ENCODE results near the gene DNER. TPM values are rescaled to one million over a fixed set of nuclear protein-coding genes. Genes with fewer than 3 reads are reported as not detected.

Gene DNER
- polyA plus RNA-seq, 3 donors: 0.12 to 0.20 (median 0.16) TPM

DNA sequence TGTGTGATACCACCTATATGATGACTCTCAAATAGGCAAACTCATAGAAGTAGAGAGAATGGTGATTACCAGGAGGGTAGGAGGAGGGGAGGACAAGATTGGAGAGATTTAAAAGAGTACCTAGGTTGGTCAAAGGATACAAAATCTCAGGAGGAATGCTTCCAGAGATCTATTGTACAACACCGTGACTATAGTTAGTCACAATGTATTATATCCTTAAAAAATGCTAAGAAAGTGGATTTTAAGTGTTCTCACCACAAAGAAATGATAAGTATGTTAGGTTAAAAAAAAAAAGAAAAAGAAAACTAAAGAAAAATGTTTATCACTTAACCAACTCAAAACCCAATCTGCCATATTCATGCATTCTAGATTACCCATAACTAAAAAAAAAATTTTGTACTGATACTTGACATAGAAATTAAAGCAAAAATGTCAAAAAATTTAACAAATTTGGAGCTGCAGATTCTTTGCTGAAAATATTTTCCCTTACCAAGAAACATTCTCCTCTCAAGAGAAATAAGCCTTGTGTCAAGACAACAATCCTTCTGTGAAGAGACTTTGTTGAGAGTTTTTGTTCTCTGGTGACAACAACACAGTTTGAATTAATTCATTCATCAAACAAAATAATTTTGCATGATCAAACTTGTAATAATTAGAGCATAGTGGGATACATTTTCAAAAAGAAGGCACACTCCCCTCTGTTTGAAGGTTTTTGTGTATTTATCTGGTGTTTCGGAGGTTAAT, 213.1 kb downstream of the DNER start:
- no peaks in the 10 kb centered on the region for H3K36me3 Mint-ChIP-seq

GRCh38 chr2:229492034-229492433, 222.3 kb downstream of the DNER start:
- Histone ChIP-seq H4K20me1 (ENCODE audit: insufficient read depth, low read length) (no peaks in the 10 kb centered on the region), H3K9me3 (replicated peaks in 1 of 2; ENCODE audit: control insufficient read depth in 1 of 2, insufficient read depth in 1 of 2, low read length in 2 of 2) (peaks cover 0 to 3% of the 10 kb centered on the region in 2 donors), H3K4me2 (replicated peaks; ENCODE audit: extremely low read depth, low read length, poor library complexity, severe bottlenecking) (no peak overlapping the region), H3K4me1 (ENCODE audit: control insufficient read depth in 1 of 2, insufficient read depth in 2 of 2, low read length in 2 of 2) (no peaks in the 10 kb centered on the region), H3K27me3 (ENCODE audit: control insufficient read depth in 2 of 2, insufficient read depth in 2 of 2, low read length in 2 of 2) (no peaks in the 10 kb centered on the region), H2AFZ (ENCODE audit: insufficient read depth, low read depth, low read length, poor library complexity, severe bottlenecking) (no peak overlapping the region), H3K27ac (ENCODE audit: low read depth in 1 of 2, low read length in 2 of 2) (no peak overlapping the region), H3K4me3 (replicated peaks in 1 of 3; ENCODE audit: low read depth in 2 of 3, low read length in 3 of 3) (no peak overlapping the region), H3K9ac (ENCODE audit: insufficient read depth, low read length, poor library complexity, severe bottlenecking) (no peak overlapping the region), H3K36me3 (replicated peaks in 1 of 2; ENCODE audit: control insufficient read depth in 1 of 2, insufficient read depth in 2 of 2, low read length in 2 of 2) (no peaks in the 10 kb centered on the region), H3K79me2 (ENCODE audit: insufficient read depth, low read length) (no peaks in the 10 kb centered on the region)
- Mint-ChIP-seq H3K9me3 (peaks cover 6 to 14% (median 11%) of the 10 kb centered on the region in 7 donors), H3K4me3 (no peak overlapping the region), H3K27ac (no peak overlapping the region), H3K27me3 (ENCODE audit: low read depth in 3 of 3) (peaks cover 2 to 6% (median 4%) of the 10 kb centered on the region in 3 donors), H3K4me1 (peaks cover under 1% of the 10 kb centered on the region), H3K36me3 (no peaks in the 10 kb centered on the region)
- intact Hi-C loops (cut with micrococcal nuclease): no loop called here
- no peak for DNase-seq
- no peak for TF ChIP-seq CTCF (IDR thresholded peaks at IDR 0.05)
- no CpG with 5 or more reads among the region's 2 CpGs for WGBS (ENCODE audit: insufficient coverage)

More for the DNA sequence above, 213.1 kb downstream of the DNER start:
- H3K27ac ChIP-seq (ENCODE audit: low read depth in 1 of 2, low read length in 2 of 2): no peak overlapping the region
- Mint-ChIP-seq H3K4me1 (peaks cover 2% of the 10 kb centered on the region), H3K27me3 (ENCODE audit: low read depth in 3 of 3) (peaks cover 3 to 6% (median 3%) of the 10 kb centered on the region in 3 donors), H3K9me3 (peaks cover 8 to 26% (median 13%) of the 10 kb centered on the region in 7 donors), H3K27ac (no peak overlapping the region), H3K4me3 (no peak overlapping the region)
- H3K4me3 ChIP-seq (replicated peaks in 1 of 3; ENCODE audit: low read depth in 2 of 3, low read length in 3 of 3): no peak overlapping the region
- H2AFZ ChIP-seq (ENCODE audit: insufficient read depth, low read depth, low read length, poor library complexity, severe bottlenecking): no peak overlapping the region
- no peak for TF ChIP-seq CTCF (IDR thresholded peaks at IDR 0.05)
- H3K36me3 ChIP-seq (replicated peaks in 1 of 2; ENCODE audit: control insufficient read depth in 1 of 2, insufficient read depth in 2 of 2, low read length in 2 of 2): no peaks in the 10 kb centered on the region
- no peaks in the 10 kb centered on the region for H3K79me2 ChIP-seq (ENCODE audit: insufficient read depth, low read length)
- intact Hi-C loops (cut with micrococcal nuclease): no loop called here
- DNase-seq: no peak
- no peaks in the 10 kb centered on the region for H3K4me1 ChIP-seq (ENCODE audit: control insufficient read depth in 1 of 2, insufficient read depth in 2 of 2, low read length in 2 of 2)
- H3K4me2 ChIP-seq (replicated peaks; ENCODE audit: extremely low read depth, low read length, poor library complexity, severe bottlenecking): no peak overlapping the region
- H3K9ac ChIP-seq (ENCODE audit: insufficient read depth, low read length, poor library complexity, severe bottlenecking): no peak overlapping the region
- WGBS (ENCODE audit: insufficient coverage): no CpG with 5 or more reads among the region's 2 CpGs
- H3K27me3 ChIP-seq (ENCODE audit: control insufficient read depth in 2 of 2, insufficient read depth in 2 of 2, low read length in 2 of 2): no peaks in the 10 kb centered on the region
- peaks cover 0 to 4% of the 10 kb centered on the region in 2 donors for H3K9me3 ChIP-seq (replicated peaks in 1 of 2; ENCODE audit: control insufficient read depth in 1 of 2, insufficient read depth in 1 of 2, low read length in 2 of 2)
- H4K20me1 ChIP-seq (ENCODE audit: insufficient read depth, low read length): no peaks in the 10 kb centered on the region
